AML-193 (cell line): ENCODE measurements around the gene STAU1.
"Not testable (repeated sequence)": the region's sequence is repeated elsewhere in the genome, so short reads cannot be mapped to it uniquely, and the experiment has no call there.

ENCODE experiments used
- DNase-seq, 2 experiments: peaks; one replicate each; lab custom pipeline; 2025; lab: John Stamatoyannopoulos, UW

STAU1 gene

DNA sequence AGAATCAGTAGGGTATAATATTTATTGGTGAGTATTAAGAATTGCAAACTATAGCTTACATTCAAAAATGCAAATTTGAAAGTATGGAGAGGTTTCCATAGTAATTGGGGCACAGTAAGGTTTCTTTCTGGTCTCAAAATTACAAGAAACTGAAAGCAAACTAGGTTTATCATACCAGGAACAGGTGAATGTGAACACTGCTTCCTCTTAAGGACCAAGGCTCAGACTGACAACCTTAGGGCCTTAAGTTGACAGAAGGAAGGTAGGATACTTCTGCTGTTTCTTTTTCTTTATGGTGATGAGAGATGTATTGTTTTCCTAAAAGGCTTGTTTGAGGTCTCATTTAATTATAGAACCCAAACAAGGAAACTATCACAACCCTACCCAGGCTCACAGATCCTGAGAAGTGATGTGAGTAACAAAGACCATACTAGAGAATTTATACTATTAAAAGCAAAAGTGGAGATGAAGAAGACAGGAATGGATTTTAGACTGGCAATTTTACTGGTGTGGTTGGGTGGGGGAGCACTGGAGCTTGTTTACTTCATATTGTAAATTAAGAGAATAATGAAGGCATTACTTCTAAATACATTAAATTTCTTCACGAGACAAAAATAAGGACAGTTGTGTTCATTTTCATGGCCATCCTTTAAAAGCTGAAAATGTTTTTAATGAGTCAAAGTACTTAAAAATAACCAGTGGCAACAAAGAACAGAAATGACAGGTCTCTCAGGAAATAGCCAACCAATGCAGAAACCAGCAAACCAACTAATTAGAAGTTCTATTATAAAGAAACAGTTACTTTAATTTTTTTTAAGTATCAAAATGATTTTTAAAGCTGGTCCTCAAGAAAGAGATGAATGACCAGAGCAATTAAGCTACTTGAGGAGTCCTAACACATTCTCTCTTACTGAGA, 21.3 kb downstream of the STAU1 start:
- DNase-seq: no peak

DNA sequence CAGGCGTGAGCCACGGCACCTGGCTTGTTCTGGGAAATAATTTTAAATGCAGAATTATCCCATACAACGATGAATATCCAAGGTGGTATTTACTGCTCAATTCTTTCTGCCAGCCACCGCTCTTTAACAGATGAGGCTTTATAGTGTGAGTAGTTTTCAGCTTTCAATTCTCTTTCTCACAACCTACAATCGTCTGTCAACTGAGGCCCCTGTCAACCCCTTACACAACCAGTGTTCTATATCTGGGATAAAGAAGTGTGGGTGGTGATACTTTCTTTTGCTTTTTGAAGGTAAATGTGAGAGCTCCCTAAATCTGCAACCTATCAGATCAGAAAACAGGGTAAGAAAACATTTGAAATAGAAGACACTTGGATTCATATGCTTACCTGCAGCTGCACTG, 22.5 kb downstream of the STAU1 start:
- DNase-seq: no peak

DNA sequence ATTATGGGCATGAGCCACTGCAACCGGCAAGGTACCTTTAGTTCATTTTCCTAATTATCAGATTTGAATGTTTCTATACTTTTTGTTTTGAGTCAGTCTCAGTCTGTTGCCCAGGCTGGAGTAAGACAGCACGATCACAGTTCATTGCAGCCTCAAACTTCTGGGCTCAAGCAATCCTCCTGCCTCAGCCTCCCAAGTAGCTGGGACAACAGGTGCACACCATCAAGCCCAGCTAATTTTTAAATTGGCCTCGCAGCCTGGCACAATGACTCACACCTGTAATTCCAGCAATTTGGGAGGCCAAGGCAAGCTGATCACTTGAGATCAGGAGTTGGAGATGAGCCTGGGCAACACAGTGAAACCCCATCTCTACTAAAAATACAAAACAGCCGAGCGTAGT, 24.4 kb downstream of the STAU1 start:
- no peak for DNase-seq

DNA sequence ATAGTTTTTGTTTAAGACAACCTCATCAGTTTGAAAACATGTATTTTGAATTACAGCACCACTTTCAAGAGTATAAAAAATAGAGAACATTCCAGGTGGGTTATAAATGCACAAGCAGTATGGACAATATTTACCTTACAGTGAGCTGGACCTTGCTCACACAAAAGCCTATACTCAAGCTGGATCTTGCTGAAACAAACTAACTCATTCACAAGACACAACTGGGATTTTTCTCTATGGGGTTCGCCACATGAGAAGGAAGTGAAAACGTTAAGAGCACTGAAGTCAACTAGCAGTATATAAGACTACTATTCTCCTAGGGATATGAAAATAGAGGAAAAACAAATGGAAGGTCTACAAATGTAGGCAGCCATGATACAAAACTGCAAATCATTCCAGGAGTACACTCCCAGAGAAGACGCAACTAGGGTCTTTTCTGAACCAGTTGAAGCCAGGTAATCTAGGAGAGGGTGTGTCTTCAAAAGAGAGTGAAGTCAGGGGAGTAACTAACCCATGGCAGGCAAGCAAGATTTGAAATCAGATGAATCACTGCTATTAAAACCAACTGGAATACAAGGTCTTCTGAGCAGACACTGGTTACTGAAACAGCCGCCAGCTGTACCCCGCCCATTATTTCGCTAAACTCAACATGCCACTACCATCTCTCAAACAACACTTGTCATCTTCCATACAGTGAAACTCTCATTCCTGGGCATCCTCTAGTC, 26.5 kb downstream of the STAU1 start:
- no peak for DNase-seq

DNA sequence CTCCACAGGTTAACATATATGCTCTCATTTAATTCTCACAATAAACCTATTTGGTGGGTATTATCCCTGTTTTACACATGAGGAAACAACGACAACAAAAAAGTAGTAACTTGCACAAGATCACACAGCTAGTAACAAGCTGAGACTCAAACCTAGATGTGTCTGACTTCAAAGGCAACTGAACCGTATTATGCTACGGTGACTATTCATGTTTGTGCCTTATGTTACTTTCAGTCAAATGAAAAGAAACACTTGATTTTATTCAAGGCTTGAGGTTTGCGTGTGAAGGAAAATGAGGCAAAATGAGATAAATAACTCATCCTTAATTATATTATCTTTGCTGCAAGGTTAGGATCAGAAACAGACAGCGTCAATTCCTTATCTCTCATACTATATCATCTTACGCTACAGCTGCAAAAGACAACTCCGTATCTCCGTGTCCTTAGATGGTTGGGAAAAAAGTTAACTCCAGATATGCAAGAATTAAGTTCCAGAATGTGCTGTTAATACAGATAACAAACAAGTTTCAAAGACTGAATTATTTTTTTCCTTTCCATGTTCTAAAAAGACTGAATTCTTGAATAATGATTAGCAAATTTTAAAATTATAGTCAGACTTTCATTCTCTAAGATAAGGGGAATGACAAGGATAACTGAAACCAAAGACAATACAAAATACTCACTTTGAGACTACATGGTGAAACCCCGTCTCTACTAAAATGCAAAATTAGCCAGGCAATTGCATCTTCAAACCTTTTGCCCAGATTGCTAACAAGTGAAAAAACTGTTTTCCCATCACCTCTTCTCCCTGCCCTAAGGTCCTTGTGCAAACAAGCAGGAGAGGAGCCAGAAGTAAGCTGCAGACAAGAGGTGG, 27.8 kb downstream of the STAU1 start:
- no peak for DNase-seq

DNA sequence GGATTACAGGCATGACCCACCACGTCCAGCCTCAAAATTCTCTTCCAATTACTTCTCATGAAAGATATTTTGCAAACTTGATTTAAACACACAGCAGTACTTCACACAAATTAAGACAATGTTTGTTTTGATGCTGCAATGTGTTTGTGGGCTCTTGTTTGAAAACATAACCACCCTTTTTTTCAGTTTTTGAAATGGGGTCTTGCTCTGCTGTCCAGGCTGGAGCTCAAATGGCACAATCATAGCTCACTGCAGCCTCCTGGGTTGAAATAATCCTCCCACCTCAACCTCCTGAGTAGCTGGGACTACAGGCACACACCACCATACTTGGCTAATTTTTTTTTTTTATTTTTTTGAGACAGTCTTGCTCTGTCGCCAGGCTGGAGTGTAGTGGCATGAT, 31.0 kb downstream of the STAU1 start:
- no peak for DNase-seq

DNA sequence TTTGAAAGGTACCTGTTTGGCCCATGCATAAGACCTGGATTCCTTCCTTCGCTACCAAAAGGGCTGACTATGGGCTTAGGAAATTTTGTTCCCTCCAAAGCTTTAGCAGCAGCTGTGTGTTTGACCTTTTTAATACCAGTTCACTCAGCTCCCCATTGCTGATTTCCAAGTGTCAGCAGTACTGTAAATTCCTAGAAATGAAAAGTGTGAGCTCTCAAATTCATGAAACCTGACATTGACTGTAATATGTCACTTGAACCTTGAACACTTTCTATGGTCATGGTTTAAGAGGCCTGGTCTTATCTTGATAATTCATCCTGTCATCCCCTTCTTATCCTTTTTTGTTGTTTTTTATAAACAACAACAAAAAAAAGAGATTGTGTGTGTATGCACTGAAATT, 31.7 kb downstream of the STAU1 start:
- no peak for DNase-seq

- no peak for DNase-seq
Observed at GRCh38 chr20:49151436-49151835, 36.7 kb downstream of the STAU1 start.

- DNase-seq: no peak
Observed at GRCh38 chr20:49149281-49150045, 38.7 kb downstream of the STAU1 start.

- DNase-seq: no peak
Observed at GRCh38 chr20:49148601-49149000, 39.5 kb downstream of the STAU1 start.

DNA sequence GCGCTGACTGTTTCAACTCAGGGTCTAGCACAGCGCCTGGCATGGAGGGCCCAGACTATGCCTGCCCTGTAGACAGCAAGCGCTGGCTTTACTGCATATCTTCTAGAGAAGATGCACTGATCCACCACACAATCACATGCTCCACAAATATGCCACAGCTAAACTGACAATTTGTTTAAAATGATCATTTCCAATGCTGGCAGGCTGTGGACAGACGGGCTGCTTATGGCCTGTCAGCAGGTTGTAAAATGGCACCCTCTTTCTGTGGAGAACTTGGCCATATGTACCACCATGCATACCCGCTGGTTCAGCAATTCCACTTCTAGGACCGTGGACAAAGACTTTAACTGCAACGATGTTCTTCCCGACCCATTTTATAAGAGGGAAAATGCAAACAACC, 40.8 kb downstream of the STAU1 start:
- no peak for DNase-seq

GRCh38 chr20:49146442-49147225, 41.5 kb downstream of the STAU1 start:
- no peak for DNase-seq

DNA sequence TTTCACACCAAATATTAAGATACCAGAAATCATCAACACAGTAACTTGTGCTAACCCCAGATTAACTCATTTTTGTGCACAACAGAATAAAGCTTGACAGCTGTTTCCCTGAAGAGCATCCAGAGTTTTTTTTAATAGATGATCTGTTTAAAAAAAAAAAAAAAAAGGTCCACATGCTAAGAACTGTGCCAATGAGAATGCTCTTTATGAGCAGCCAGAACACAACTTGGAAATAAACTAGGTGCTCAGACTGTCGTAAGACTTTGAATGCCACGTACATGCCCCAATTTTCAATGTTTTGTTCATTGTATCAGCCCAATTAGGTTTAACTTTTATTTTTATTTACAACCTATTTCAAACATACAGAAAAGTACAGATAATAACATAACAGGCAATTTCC, 47.3 kb downstream of the STAU1 start:
- DNase-seq: no peak

GRCh38 chr20:49140411-49140810, 47.7 kb downstream of the STAU1 start:
- DNase-seq: no peak

DNA sequence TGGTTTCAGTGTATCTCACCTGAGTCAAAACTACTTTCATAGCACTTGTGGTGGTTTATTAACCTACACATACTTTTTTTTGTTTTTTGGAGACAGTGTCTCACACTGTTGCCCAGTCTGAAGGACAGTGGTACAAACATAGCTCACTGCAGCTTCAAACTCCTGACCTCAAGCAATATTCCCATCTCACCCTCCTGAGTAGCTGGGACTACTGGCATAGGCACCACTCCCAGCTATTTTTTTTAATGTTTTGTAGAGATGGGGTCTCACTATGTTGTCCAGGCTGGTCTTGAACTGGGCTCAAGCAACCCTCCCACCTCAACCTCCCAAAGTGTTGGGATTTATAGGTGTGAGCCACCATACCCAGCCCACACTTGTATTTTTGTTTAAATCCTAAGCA, 49.7 kb downstream of the STAU1 start:
- no peak for DNase-seq

DNA sequence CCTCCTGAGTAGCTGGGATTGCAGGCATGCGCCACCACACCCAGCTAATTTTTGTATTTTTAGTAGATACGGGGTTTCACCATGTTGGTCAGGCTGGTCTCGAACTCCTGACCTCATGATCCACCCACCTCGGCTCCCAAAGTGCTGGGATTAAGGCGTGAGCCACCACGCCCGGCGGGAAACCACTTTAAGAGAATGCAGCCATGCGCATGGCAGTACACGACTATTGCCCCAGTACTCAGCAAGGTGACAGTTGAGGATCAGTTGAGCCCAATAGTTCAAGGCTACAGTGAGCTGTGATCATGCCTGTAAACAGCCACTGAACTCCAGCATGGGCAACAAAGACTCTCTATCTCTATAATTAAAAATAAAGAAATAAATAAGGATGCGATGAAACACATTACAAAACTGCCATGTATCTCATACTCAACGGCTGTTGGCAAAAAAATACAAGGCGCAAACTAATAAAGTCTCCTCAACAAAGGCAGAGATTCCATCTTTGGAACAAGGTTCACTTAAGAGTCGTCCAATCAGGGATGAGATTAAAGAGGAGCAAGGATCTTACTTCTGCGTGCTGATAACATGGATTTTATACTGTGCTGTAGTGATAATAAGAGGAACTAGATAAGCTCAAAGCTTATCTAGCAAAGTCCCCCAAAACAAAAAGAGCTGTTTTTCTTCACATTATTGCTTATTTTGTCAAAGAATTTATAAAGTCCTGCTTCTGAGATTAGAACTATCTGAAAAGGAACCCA, 51.1 kb downstream of the STAU1 start:
- DNase-seq: no peak

DNA sequence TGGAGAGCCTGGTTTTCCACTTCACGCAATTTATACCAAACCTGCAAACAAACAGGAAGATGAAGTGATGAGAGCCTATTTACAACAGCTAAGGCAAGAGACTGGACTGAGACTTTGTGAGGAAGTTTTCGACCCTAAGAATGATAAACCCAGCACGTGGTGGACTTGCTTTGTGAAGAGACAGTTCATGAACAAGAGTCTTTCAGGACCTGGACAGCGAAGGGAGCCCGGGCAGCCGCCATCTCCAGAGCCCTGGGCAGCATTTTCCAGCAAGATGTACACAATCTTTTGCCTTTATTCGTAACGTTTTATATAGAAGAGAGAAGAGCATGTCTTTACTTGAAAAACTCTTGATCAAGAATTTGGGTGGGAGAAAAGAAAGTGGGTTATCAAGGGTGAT, 53.3 kb downstream of the STAU1 start:
- not testable (repeated sequence) for DNase-seq

DNA sequence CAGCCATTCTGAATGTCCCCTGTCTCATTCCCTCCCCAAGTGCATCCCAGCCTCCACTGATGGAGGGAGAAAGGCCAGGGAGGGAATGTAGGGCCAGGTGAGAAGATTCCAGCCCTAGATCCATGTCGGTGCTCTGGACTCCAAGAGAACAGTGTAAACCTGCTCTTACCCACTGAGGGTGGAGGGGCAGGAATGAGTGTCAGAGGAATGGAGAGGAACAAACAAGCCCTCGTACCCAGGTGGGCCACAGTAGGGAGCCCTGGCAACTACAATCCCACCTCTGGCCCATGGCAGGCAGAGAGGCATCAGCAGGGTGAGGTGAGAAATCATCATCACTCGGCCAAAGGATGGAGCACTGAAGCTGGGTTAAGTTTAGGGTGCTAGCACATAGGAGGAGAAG, 54.6 kb downstream of the STAU1 start:
- no peak for DNase-seq

- peak; percentile 59 to 60 for DNase-seq
Observed at GRCh38 chr20:49132995-49133478, 55.1 kb downstream of the STAU1 start.

DNA sequence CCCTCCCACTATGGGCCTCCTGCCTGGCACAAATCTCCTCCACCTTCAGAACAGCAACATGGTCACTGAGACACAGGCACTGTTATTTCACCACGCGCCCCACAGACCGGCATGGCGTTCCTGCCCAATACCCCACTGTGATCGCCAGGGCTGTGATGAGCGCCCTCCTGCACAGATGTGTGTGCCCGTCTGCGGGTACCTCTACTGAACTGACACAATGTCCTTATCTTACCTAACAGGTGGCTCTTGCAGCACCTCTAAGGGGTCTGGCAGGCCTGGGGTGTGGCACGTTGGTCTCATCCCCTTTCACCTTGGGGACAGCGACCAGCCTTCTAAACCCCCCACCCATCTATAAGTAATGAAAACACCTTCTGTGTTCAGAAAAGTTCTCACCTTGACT, 64.2 kb downstream of the STAU1 start:
- no peak for DNase-seq
